Vagina (tissue), 2 donors: ENCODE measurements around the gene PALLD.

Experiments
- POLR2A ChIP-seq, 2 donors: fragments of 450-650 bp; IDR thresholded peaks; one replicate each; pipeline ENCODE4 v1.6.1; 2017; ENCODE audit warnings: antibody characterized with exemption in 2 of 2, mild to moderate bottlenecking in 2 of 2, moderate library complexity in 2 of 2
- POLR2AphosphoS5 ChIP-seq, 2 donors: sonication (generic); formaldehyde crosslinking; IDR thresholded peaks; one replicate each; pipeline ENCODE4 v1.9.0; 2017; ENCODE audit warnings: antibody characterized with exemption in 2 of 2, mild to moderate bottlenecking in 2 of 2, low read depth in 1 of 2; ENCODE audit not compliant: insufficient read depth in 1 of 2
- TF ChIP-seq, protein P1 (sequence below), 3 experiments: fragments of 450-650 bp in 2 of 3; fragments of 200-600 bp in 1 of 3; sonication (generic) in 1 of 3; IDR thresholded peaks; one replicate each; pipeline ENCODE4 v1.5.1; 2017 to 2019; ENCODE audit warnings: antibody characterized with exemption in 3 of 3, mild to moderate bottlenecking in 2 of 3, moderate library complexity in 2 of 3

DNA sequence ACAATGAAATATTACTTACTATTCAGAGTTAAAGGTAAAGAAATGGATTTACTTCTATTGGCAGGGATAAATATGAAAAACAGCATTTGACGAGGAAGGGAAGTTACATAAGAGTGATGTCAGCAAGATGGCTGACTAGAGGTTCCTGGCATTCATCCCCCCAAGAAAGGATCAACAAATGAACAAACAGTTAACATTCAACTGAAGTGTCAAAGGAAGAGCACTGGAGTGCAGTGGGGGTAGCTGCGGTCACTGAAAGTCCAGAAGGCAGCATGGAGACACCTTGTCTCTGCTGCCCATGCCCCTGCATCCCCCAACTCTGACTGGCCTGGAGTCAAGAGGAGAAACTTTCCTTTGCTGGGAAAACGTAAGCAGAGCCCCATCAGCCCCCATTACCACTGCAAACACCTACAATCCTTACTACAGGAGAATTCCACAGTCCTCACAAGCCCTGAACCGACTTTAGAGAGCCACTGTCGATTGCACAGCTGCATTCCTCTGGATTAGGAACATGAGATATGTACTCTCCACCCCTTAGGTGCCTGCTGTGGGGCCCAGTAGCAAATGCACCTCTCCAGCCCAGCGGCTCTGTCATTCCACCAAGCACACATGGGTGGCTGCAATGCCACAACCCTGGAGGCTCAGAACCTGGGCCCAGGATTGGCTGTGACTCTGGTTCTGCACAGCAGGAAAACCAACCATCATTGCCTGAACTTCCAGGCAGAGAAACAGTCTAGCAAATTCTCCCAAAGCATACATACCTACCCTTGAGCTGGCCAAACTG lies 433.8 kb downstream of the PALLD start:
- TF ChIP-seq POLR2A (IDR thresholded peaks at IDR 0.05) (no peak), POLR2AphosphoS5 (IDR thresholded peaks at IDR 0.05; ENCODE audit: insufficient read depth in 1 of 2, low read depth in 1 of 2) (no peak)
- TF ChIP-seq, protein P1, sequence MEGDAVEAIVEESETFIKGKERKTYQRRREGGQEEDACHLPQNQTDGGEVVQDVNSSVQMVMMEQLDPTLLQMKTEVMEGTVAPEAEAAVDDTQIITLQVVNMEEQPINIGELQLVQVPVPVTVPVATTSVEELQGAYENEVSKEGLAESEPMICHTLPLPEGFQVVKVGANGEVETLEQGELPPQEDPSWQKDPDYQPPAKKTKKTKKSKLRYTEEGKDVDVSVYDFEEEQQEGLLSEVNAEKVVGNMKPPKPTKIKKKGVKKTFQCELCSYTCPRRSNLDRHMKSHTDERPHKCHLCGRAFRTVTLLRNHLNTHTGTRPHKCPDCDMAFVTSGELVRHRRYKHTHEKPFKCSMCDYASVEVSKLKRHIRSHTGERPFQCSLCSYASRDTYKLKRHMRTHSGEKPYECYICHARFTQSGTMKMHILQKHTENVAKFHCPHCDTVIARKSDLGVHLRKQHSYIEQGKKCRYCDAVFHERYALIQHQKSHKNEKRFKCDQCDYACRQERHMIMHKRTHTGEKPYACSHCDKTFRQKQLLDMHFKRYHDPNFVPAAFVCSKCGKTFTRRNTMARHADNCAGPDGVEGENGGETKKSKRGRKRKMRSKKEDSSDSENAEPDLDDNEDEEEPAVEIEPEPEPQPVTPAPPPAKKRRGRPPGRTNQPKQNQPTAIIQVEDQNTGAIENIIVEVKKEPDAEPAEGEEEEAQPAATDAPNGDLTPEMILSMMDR (IDR thresholded peaks at IDR 0.05) = no peak
